DMS153 (cell line): ENCODE data around the gene RASA4.
"Not testable (repeated sequence)": the region's sequence is repeated elsewhere in the genome, so short reads cannot be mapped to it uniquely, and the experiment has no call there.

Source experiments
- DNase-seq: peaks from one replicate; lab custom pipeline; 2025; lab: John Stamatoyannopoulos, UW

Gene RASA4

GRCh38 chr7:102616507-102617125 lies at the start of gene RASA4:
RASA4 (minus strand) TSS chr7:102616756; CDS start chr7:102616689, 67 bp downstream.
- DNase-seq = not testable (repeated sequence)

DNA sequence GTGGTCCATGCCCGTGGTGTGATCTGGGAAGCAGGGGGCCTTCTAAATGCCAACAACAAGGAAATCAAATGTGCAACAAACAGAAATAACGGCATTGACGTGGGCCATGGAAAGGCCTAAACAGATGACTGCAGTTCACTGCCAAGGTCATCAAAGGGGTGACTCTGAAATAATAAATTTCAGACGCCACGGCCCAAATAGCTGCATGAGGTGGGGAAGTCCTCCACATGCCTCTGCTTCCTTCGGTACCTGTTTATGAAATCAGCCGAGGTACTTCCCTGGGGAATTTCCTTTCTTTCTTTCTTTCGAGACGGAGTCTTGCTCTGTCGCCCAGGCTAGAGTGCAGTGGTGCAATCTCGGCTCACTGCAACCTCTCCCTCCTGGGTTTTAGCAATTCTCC lies 48.2 kb upstream of the RASA4 start:
- not testable (repeated sequence) for DNase-seq

DNA sequence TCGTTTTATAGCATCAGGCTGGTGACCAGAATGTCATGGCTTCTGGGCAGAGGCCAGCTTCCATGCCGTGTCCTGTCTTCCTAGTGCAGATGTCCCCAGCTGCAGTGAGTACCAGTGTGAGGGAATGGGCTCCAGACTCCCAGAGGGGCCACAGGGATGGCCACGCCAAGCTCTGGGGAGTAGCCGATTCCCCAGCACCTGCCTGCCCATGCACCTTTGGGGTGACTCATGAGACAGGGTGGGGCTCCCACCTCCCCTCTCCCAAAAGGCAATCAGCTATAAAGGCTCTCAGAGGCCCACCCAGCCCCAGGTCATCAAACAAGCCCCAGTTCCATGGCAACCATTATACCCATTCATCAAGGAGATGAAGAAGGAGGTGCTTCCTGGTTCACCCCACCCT lies 33.4 kb upstream of the RASA4 start, which contains the start of gene SPDYE2B:
Gene SPDYE2B, plus strand, starts transcription at position 396 of the 400 bp plus-strand sequence. CDS start 2,030 bp downstream, outside the sequence.
- not testable (repeated sequence) for DNase-seq

- not testable (repeated sequence) for DNase-seq
Observed at GRCh38 chr7:102647813-102648212, 31.3 kb upstream of the RASA4 start.

GRCh38 chr7:102643404-102643803 lies 26.8 kb upstream of the RASA4 start:
- DNase-seq = not testable (repeated sequence)

- DNase-seq = not testable (repeated sequence)
Observed at GRCh38 chr7:102642691-102643090, 26.1 kb upstream of the RASA4 start, which contains the start of gene UPK3BL1. UPK3BL1 (minus strand) TSS chr7:102642791; CDS start chr7:102642741, 50 bp downstream.

DNA sequence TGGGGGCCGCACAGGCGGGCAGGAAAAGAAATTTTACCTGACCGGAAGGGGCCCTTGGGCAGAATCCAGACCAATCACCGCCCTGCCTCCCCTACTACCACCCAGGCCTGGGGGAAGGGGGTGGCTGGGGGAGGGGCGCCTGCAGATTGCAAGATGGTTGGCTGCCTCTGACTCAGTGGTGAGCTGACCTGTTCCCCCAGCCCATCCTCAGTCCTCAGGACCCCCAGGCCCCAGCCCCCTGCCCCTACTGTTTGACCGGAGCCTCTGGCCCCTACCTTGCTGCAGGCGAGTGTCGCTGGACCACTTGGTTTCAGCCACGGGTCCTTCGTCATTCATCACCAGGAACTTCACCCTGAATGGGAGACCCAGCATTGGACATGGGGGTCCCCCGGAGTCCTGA lies 22.3 kb upstream of the RASA4 start:
- DNase-seq = not testable (repeated sequence)

GRCh38 chr7:102636956-102637355 lies 20.4 kb upstream of the RASA4 start:
- DNase-seq = not testable (repeated sequence)

GRCh38 chr7:102635354-102635753 lies 18.8 kb upstream of the RASA4 start:
- not testable (repeated sequence) for DNase-seq

- DNase-seq = not testable (repeated sequence)
Observed at GRCh38 chr7:102634299-102634698, 17.7 kb upstream of the RASA4 start.

DNA sequence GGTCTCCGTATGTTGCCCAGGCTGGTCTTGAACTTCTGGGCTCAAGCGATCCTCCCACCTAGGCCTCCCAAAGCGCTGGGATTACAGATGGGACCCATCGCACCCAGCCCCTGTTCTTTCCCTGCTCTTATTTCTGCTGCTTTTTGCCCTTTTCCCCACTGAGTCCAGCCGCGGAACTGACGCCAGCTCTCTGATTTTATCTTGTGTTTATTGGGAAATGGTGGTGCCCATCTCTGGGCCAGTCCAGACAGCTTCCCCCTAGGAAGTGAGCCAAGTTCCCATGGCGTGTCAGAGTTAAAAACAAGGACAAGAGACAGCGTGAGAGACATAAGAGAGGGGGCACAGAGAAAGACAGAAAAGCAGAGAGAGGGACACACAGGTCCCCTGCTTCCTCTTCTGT lies 14.1 kb upstream of the RASA4 start:
- DNase-seq = not testable (repeated sequence)

GRCh38 chr7:102627271-102627904 lies 10.8 kb upstream of the RASA4 start:
- DNase-seq = not testable (repeated sequence)

GRCh38 chr7:102618122-102618521 lies 1.6 kb upstream of the RASA4 start:
- not testable (repeated sequence) for DNase-seq

DNA sequence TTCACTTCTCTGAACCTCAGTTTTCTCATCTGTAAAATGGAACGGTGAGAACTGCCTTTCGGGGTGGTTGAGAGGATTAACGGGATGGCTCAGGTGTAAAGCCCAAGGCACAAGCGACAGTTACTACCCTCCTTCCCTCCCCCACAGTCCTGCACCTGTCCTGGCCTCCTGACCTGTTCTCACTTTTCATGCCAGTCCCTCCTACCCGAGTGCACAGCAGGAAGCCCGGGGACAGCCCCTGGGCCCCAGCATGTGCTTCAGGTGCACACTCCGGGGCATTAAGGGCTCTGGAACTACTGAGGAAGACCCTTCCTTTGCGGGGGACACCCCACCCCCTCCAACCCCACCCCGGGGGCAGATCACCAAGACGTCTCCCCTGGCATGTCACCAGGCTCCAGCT lies 626 bp downstream of the RASA4 start:
- not testable (repeated sequence) for DNase-seq

DNA sequence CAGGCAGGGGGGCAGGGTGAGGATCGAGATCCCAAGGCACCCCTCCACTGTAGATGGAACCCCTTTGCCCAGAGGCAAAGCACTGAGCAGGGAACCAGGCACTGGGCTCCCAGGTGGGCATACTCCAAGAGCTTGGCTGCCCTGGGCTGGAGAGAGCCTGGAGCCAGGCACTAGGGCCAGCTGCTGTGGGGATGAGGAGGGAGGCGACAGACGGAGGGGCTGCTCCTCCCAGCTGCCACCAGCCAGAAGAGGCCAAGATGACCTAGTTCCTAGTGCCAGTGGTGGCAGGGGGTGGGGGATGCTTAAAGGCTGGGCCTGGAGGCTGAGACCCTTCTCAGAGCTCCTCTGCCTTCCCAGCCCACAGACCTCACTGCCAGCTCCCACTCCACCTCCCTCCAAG lies 1.7 kb downstream of the RASA4 start:
- not testable (repeated sequence) for DNase-seq

DNA sequence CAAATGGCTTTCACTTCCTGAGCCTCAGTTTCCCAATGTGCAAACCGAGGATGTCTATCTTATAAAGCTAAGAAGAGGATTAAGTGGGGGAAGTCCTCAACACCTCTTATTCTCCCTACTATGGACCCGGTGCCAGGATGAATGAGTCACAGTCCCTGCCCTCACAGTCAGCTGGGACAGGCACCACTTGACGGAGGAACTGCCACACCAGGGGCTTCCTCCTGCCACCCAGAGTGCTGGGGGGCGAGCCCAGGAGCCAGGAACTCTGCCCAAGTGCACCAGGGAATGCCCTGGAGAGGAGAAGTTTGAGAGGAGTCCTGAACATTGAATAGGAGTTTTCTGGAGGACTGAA lies 2.2 kb downstream of the RASA4 start:
- not testable (repeated sequence) for DNase-seq

DNA sequence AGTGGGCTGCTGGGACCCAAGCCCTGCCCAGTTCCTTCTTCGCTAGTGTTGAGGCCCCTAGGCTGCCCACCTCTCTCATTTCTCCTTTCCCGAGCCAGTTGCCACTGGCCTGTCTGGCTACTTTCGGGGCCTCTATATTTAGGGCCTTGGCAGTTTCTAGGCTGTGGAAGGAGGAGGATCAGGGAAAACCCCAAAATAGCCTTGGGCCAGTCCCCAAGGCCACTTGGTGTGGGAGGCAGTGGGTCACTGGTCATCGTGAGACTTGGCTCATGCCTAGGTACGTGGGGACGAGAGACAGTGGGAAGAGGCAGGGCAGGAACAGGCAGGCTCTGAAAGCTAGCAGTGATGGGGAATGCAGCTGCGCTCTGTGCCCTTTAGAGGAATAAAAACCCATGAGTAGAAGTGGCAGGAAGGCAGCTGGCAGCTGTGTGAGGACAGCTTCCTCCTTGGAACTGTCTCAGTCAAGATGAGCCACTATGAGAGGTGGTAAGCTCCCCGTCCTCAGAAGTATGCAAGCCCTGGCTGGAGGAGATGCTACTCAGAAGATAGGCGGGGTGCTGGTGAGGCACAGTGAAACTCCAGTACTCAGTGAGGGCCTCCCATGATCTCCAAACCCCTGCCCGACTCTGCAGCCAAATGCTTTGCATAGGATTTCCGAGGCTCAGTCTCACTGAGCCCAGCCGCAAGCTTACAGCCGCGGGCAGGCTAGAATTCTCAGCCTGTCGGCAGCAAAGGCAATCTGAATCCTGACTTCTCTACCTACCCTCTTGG lies 2.8 kb downstream of the RASA4 start:
- DNase-seq = not testable (repeated sequence)

DNA sequence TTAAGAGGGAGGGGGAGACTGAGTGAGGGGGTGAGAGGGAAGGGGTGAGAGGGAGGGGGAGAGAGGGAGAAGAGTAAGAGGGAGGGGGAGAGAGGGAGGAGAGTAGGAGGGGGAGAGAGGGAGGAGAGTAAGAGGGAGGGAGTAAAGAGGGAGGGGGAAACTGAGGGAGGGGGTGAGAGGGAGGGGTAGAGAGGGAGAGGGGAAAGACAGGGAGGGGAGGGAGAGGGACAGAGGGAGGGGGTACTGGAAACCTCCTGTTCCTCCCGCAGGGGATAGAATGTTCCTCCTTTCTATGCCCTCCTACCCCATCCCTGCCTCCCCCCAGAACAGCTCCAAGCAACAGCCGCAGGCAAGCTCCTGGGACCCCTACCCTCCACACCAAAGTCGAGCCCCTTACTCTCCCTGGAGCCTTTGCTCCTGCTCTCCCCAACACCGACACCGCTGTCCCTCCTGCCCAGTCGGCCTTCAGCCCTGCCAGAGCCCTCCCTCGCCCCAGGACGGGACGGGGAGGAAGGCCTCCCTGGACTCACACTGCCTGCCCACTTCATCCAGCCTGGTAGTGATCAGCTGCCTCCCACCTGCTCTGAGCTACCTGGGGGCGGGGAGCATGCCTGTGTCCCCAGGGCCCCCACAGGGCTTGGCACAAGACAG lies 4.8 kb downstream of the RASA4 start:
- not testable (repeated sequence) for DNase-seq

GRCh38 chr7:102611013-102611674 lies 5.4 kb downstream of the RASA4 start:
- not testable (repeated sequence) for DNase-seq

- not testable (repeated sequence) for DNase-seq
Observed at GRCh38 chr7:102610441-102610840, 6.1 kb downstream of the RASA4 start.

DNA sequence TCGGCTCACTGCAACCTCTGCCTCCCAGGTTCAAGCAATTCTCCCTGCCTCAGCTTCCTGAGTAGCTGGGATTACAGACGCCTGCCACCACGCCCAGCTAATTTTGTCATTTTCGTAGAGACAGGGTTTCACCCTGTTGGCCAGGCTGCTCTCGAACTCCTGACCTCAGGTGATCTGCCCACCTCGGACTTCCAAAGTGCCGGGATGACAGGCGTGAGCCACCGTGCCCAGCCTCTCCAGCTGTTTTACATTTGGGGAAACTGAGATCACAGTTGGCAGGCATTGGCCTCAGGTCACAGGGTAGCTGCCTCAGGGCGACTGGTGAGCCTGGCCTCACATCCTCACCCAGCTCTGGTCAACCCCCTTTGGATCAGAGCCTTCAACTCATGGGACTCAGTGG lies 6.8 kb downstream of the RASA4 start:
- DNase-seq = not testable (repeated sequence)
